HG02973 (cell line): Measurements from ENCODE around the gene TNFAIP6.
"Not testable (repeated sequence)": the region's sequence is repeated elsewhere in the genome, so short reads cannot be mapped to it uniquely, and the experiment has no call there.

Experiments
- ATAC-seq: cut with Tn5 transposase; IDR thresholded peaks from one replicate; pipeline ENCODE4 v1.9.1; 2021; ENCODE audit warnings: moderate library complexity; ENCODE audit not compliant: unreplicated experiment

TNFAIP6 gene

GRCh38 chr2:151410485-151410834 is 53.1 kb downstream of the TNFAIP6 start:
- peak; percentile 36 for ATAC-seq

DNA sequence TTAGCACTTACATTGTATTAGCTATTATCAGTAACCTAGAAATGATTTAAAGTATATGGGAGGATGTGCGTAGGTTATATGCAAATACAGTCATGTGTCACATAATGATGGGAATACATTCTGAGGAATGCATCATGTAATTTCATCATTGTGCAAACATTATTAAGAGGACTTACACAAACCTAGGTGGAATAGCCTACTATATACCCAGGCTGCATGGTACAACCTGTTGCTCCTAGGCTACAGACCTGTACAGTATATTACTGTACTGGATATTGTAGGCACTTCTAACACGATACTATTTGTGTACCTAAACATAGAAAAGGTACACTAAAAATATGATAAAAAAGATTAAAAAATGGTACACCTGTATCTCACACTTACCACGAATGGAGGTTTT is 60.3 kb downstream of the TNFAIP6 start:
- ATAC-seq: no peak

DNA sequence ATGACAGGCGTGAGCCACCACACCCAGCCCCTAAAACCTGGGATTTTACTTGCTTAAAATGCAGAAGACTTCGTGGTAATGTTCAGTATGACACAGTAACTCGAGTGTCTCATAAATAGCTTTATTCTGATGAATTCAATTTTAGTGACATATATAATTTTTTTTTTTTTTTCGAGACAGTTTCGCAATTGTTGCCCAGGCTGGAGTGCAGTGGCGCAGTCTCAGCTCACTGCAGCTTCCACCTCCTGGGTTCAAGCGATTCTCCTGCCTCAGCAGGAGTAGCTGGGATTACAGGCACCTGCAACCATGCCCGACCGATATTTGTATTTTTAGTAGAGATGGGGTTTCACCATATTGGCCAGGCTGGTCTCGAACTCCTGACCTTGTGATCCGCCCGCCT is 64.3 kb downstream of the TNFAIP6 start:
- ATAC-seq: not testable (repeated sequence)

GRCh38 chr2:151422917-151423439 is 65.6 kb downstream of the TNFAIP6 start:
- peak; percentile 84 for ATAC-seq

DNA sequence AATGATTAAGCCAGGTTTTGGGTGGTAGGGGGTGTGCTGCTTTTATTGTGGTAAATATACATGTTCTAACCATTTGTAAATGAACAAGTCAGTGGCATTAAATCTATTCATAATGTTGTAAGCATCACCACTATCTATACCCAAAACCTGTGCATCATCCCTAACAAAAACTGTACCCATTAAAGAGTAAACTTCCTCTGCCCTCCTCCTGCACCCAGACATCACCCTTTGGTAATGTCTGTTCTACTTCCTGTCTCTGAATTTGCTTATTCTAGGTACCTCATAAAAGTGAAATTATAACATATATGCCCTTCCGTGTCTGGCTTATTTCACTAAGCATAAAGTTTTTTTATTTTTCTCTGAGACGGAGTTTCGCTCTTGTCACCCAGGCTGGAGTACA is 66.4 kb downstream of the TNFAIP6 start:
- no peak for ATAC-seq
